MM.1S (cell line): Measurements from ENCODE around the gene KCNAB3.

Experiments used
- CTCF ChIP-seq: fragments of 300-600 bp; sonication (generic); IDR thresholded peaks from 2 replicates; pipeline ENCODE4 v1.5.1; 2016; ENCODE audit warnings: antibody characterized with exemption, low read length, mixed read lengths
- EZH2 ChIP-seq: fragments of 300-600 bp; sonication (generic); optimal IDR thresholded peaks from 2 replicates; pipeline ENCODE3; 2017; ENCODE audit warnings: low read depth, mild to moderate bottlenecking, antibody characterized with exemption, low read length, mixed read lengths

GRCh38 chr17:7910711-7911110, 18.9 kb downstream of the KCNAB3 start:
- TF ChIP-seq CTCF (no peak), EZH2 (no peak)
